Keratinocyte (primary cell): ENCODE measurements around the gene THBS2. TPM values are rescaled to one million over a fixed set of nuclear protein-coding genes. Genes with fewer than 3 reads are reported as not detected.

Experiments used
- DNase-seq: peaks from one replicate; pipeline ENCODE4 v3.0.0-alpha.2; 2011; ENCODE audit warnings: low read depth, missing footprints, low spot score
- FAIRE-seq: peaks from 2 replicates; lab custom pipeline; 2011; peaks lifted over from hg19 to GRCh38; lab: Jason Lieb, UNC
- H2AFZ ChIP-seq: 2 replicates; pipeline ENCODE4 v1.6.0; 2012; ENCODE audit warnings: low read length, control low read depth, inconsistent platforms; ENCODE audit not compliant: control insufficient read depth
- H3K27ac ChIP-seq: 2 replicates; pipeline ENCODE4 v1.5.1; 2011; ENCODE audit warnings: low read length; ENCODE audit not compliant: control insufficient read depth, insufficient read depth
- H3K27me3 ChIP-seq: 3 replicates; pipeline ENCODE4 v1.6.0; 2011; ENCODE audit warnings: low read length; ENCODE audit not compliant: control insufficient read depth, insufficient read depth; ENCODE audit errors: extremely low read depth
- H3K36me3 ChIP-seq, 2 experiments: 2 replicates in 1 of 2; 3 replicates in 1 of 2; pipeline ENCODE4 v1.5.1; 2011; ENCODE audit warnings: low read length in 2 of 2, mild to moderate bottlenecking in 1 of 2; ENCODE audit not compliant: control insufficient read depth in 2 of 2, insufficient read depth in 2 of 2; ENCODE audit errors: extremely low read depth in 1 of 2
- H3K4me1 ChIP-seq: 3 replicates; pipeline ENCODE4 v1.5.1; 2011; ENCODE audit warnings: low read length; ENCODE audit not compliant: control insufficient read depth, insufficient read depth; ENCODE audit errors: extremely low read depth
- H3K4me2 ChIP-seq: 3 replicates; pipeline ENCODE4 v1.6.0; 2011; ENCODE audit warnings: low read depth, low read length; ENCODE audit not compliant: control insufficient read depth, insufficient read depth; ENCODE audit errors: extremely low read depth
- H3K4me3 ChIP-seq, 3 experiments: fragments of 200-600 bp in 1 of 3; sonication (generic) in 1 of 3; 2 replicates in 2 of 3; 3 replicates in 1 of 3; pipeline ENCODE4 v1.5.1; 2011 to 2016; ENCODE audit warnings: low read length in 3 of 3, mild to moderate bottlenecking in 3 of 3, control low read depth in 2 of 3, inconsistent platforms in 1 of 3, low read depth in 1 of 3, mixed read lengths in 1 of 3, mixed run types in 1 of 3, moderate library complexity in 1 of 3; ENCODE audit not compliant: control insufficient read depth in 2 of 3, insufficient read depth in 2 of 3; ENCODE audit errors: extremely low read depth in 1 of 3
- H3K79me2 ChIP-seq: 2 replicates; pipeline ENCODE4 v1.6.0; 2012; ENCODE audit warnings: low read length; ENCODE audit not compliant: control insufficient read depth, insufficient read depth
- H3K9ac ChIP-seq: 3 replicates; pipeline ENCODE4 v1.6.0; 2011; ENCODE audit warnings: low read length; ENCODE audit not compliant: control insufficient read depth, insufficient read depth; ENCODE audit errors: extremely low read depth
- H3K9me1 ChIP-seq: 3 replicates; pipeline ENCODE4 v1.6.0; 2011; ENCODE audit warnings: low read length; ENCODE audit not compliant: control insufficient read depth, insufficient read depth; ENCODE audit errors: extremely low read depth
- H3K9me3 ChIP-seq: 2 replicates; pipeline ENCODE4 v1.5.1; 2012; ENCODE audit warnings: low read depth, low read length; ENCODE audit not compliant: control insufficient read depth
- H4K20me1 ChIP-seq: 3 replicates; pipeline ENCODE4 v1.6.0; 2011; ENCODE audit warnings: low read length; ENCODE audit not compliant: control insufficient read depth, insufficient read depth; ENCODE audit errors: extremely low read depth
- CTCF ChIP-seq, 3 experiments: IDR thresholded peaks in 1 of 3; conservative IDR thresholded peaks in 1 of 3; optimal IDR thresholded peaks in 1 of 3; 2 replicates in 2 of 3; 3 replicates in 1 of 3; pipeline versions ENCODE3 to v1.5.1; 2011; ENCODE audit warnings: low read length in 3 of 3, mild to moderate bottlenecking in 3 of 3, moderate library complexity in 2 of 3, control low read depth in 1 of 3, inconsistent platforms in 1 of 3; ENCODE audit not compliant: insufficient read depth in 2 of 3; ENCODE audit errors: extremely low read depth in 1 of 3
- EZH2 ChIP-seq: IDR thresholded peaks from one replicate; pipeline ENCODE4 v1.6.1; 2012; ENCODE audit warnings: inconsistent platforms, mild to moderate bottlenecking, low read length, moderate library complexity
- dilution Hi-C: fragments of 300-500 bp; cut with MboI; formaldehyde crosslinking; loops from one replicate; pipeline ENCODE4 v1.7.0; 2020; ENCODE audit warnings: low sequenced_read_pairs; ENCODE audit not compliant: extremely low pct_ligation_motif_present
- polyA plus RNA-seq, 5 experiments: library from polyadenylated mRNA; depleted of rRNA in 3 of 5; stranded (reverse) in 3 of 5; stranded (forward) in 1 of 5; unstranded in 1 of 5; fragments of >200 nt; gene quantifications; 1 replicate in 1 of 5; 2 replicates in 3 of 5; 3 replicates in 1 of 5; pipeline versions ENCODE4 v1.2.1 to v1.2.3, GENCODE V29; 2011 to 2012; ENCODE audit warnings: missing spikeins in 2 of 5, low read depth in 1 of 5, low replicate concordance in 1 of 5

THBS2 gene
- polyA plus RNA-seq, 1 donor (not counting 4 experiments of a cell fraction or from before 2014, with no cell fraction given): 533 TPM

GRCh38 chr6:169277619-169278018 is 24.0 kb upstream of the THBS2 start:
- no peaks in the 10 kb centered on the region for H3K79me2 ChIP-seq
- H4K20me1 ChIP-seq: no peaks in the 10 kb centered on the region
- FAIRE-seq (no peak), DNase-seq (no peak)
- no peak overlapping the region for H3K4me3 ChIP-seq
- H3K4me2 ChIP-seq: no peak overlapping the region
- peaks cover 3% of the 10 kb centered on the region for H3K9me1 ChIP-seq
- H3K9me3 ChIP-seq: no peaks in the 10 kb centered on the region
- H2AFZ ChIP-seq: no peak overlapping the region
- no peaks in the 10 kb centered on the region for H3K27me3 ChIP-seq
- H3K27ac ChIP-seq: no peak overlapping the region
- dilution Hi-C loops: no loop called here
- TF ChIP-seq CTCF (optimal IDR thresholded peaks at IDR 0.05 in 1 of 3, IDR thresholded peaks at IDR 0.05 in 1 of 3, conservative IDR thresholded peaks at IDR 0.05 in 1 of 3; ENCODE audit: extremely low read depth in 1 of 3, insufficient read depth in 2 of 3, low read length in 3 of 3) (no peak), EZH2 (no peak)
- no peak overlapping the region for H3K9ac ChIP-seq
- H3K4me1 ChIP-seq: peaks cover 9% of the 10 kb centered on the region
- H3K36me3 ChIP-seq: no peaks in the 10 kb centered on the region

GRCh38 chr6:169274781-169275180 is 21.1 kb upstream of the THBS2 start:
- dilution Hi-C loops: no loop called here
- Histone ChIP-seq H3K27me3 (no peaks in the 10 kb centered on the region), H3K4me3 (no peak overlapping the region), H3K27ac (no peak overlapping the region), H3K4me2 (peak overlapping the region; percentile 23), H3K36me3 (no peaks in the 10 kb centered on the region), H3K9ac (no peak overlapping the region), H4K20me1 (no peaks in the 10 kb centered on the region), H3K4me1 (peaks cover 27% of the 10 kb centered on the region), H3K9me1 (no peaks in the 10 kb centered on the region), H3K9me3 (no peaks in the 10 kb centered on the region), H2AFZ (peak overlapping the region; percentile 64), H3K79me2 (no peaks in the 10 kb centered on the region)
- TF ChIP-seq EZH2: no peak
- DNase-seq (no peak), FAIRE-seq (peak; percentile 71)

DNA sequence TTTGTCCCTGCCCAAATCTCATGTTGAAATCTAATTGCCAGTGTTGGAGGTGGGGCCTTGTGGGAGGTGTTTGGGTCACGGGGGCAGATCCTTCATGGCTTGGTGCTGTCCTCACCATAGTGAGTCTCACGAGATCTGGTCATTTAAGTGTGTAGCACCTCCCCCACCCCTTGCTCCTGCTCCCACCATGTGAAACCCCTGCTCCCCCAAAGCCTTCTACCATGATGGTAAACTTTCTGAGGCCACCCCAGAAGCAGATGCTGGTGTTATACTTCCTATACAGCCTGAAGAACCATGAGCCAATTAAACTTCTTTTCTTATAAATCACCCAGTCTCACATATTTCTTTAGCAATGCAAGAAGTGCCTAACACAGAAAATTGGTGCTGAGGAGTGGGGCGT is 19.9 kb upstream of the THBS2 start:
- Histone ChIP-seq H3K27me3 (no peaks in the 10 kb centered on the region), H3K4me2 (no peak overlapping the region), H3K36me3 (no peaks in the 10 kb centered on the region), H3K79me2 (no peaks in the 10 kb centered on the region), H4K20me1 (no peaks in the 10 kb centered on the region), H2AFZ (no peak overlapping the region), H3K27ac (no peak overlapping the region), H3K9me3 (no peaks in the 10 kb centered on the region), H3K4me3 (no peak overlapping the region), H3K4me1 (peaks cover 38% of the 10 kb centered on the region), H3K9ac (no peak overlapping the region), H3K9me1 (no peaks in the 10 kb centered on the region)
- dilution Hi-C loops: no loop called here
- DNase-seq (no peak), FAIRE-seq (no peak)
- TF ChIP-seq EZH2 (no peak), CTCF (optimal IDR thresholded peaks at IDR 0.05 in 1 of 3, IDR thresholded peaks at IDR 0.05 in 1 of 3, conservative IDR thresholded peaks at IDR 0.05 in 1 of 3; ENCODE audit: extremely low read depth in 1 of 3, insufficient read depth in 2 of 3, low read length in 3 of 3) (no peak)
